HG03342 (cell line): ENCODE results near the gene CYLD.
A peak's percentile ranks its signal among the peaks of the same experiment; 100 is the strongest.

Source experiments
- ATAC-seq: cut with Tn5 transposase; IDR thresholded peaks from one replicate; pipeline ENCODE4 v1.9.1; 2021; ENCODE audit warnings: mild to moderate bottlenecking, moderate library complexity; ENCODE audit not compliant: unreplicated experiment

The CYLD gene

GRCh38 chr16:50776037-50776436, 34.2 kb downstream of the CYLD start:
- no peak for ATAC-seq

GRCh38 chr16:50778284-50779163, 36.6 kb downstream of the CYLD start:
- peak; percentile 57 for ATAC-seq

GRCh38 chr16:50781043-50781442, 39.2 kb downstream of the CYLD start:
- ATAC-seq = no peak

- ATAC-seq = no peak
Observed at GRCh38 chr16:50781518-50781917, 39.6 kb downstream of the CYLD start.

- ATAC-seq = no peak
Observed at GRCh38 chr16:50789757-50790156, 47.9 kb downstream of the CYLD start.

- no peak for ATAC-seq
Observed at GRCh38 chr16:50791522-50791921, 49.6 kb downstream of the CYLD start.

GRCh38 chr16:50796829-50797228, 54.9 kb downstream of the CYLD start:
- ATAC-seq = no peak

GRCh38 chr16:50797456-50797855, 55.6 kb downstream of the CYLD start:
- no peak for ATAC-seq

- no peak for ATAC-seq
Observed at GRCh38 chr16:50800074-50800473, 58.2 kb downstream of the CYLD start.

- ATAC-seq = no peak
Observed at GRCh38 chr16:50801036-50801435, 59.1 kb downstream of the CYLD start.

- ATAC-seq = no peak
Observed at GRCh38 chr16:50802000-50802399, 60.1 kb downstream of the CYLD start.

GRCh38 chr16:50802961-50803360, 61.1 kb downstream of the CYLD start:
- no peak for ATAC-seq

- no peak for ATAC-seq
Observed at GRCh38 chr16:50804290-50804907, 62.5 kb downstream of the CYLD start.

GRCh38 chr16:50806099-50807062, 64.5 kb downstream of the CYLD start:
- ATAC-seq = peak; percentile 85

- ATAC-seq = no peak
Observed at GRCh38 chr16:50808929-50809538, 67.1 kb downstream of the CYLD start.

- ATAC-seq = peak; percentile 56
Observed at GRCh38 chr16:50809561-50809960, 67.7 kb downstream of the CYLD start.

- no peak for ATAC-seq
Observed at GRCh38 chr16:50810241-50810965, 68.5 kb downstream of the CYLD start.

GRCh38 chr16:50812046-50812445, 70.2 kb downstream of the CYLD start:
- no peak for ATAC-seq

GRCh38 chr16:50812876-50813466, 71.1 kb downstream of the CYLD start:
- ATAC-seq = no peak

GRCh38 chr16:50814052-50814451, 72.2 kb downstream of the CYLD start:
- no peak for ATAC-seq
